ENCODE measurements around the gene AMPD2.

Gene AMPD2

DNA sequence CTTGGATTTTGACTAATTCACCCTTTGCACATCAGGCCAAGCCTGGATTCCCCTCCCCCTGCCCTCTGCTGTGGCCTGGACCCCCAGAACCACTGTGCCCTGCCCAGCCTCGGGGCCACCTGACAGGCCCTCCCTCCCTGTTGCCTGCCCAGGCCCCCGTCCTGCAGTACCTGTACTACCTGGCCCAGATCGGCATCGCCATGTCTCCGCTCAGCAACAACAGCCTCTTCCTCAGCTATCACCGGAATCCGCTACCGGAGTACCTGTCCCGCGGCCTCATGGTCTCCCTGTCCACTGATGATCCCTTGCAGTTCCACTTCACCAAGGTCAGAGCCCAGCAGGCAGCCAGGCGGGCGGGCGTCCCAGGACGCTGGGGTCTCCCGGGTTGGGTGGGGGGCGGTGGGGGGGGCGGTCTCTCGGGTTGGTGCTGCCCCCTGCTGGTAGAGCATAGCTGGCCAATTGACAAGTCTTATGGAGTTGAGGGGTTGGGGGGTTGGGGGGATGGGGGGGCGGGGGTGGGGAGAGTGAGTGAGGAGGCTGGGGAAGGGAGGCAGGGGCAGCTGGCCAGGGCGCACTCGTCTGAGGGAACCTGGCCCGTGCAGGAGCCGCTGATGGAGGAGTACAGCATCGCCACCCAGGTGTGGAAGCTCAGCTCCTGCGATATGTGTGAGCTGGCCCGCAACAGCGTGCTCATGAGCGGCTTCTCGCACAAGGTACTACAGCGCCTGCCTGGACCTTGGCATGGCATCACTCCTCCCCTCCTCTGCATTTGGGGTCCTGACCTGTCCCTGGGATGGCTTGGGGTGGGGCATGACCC lies 10.7 kb downstream of the AMPD2 start:
- H3K4me3 ChIP-seq (ENCODE audit: low read depth, low read length), result no peak overlapping the region

DNA sequence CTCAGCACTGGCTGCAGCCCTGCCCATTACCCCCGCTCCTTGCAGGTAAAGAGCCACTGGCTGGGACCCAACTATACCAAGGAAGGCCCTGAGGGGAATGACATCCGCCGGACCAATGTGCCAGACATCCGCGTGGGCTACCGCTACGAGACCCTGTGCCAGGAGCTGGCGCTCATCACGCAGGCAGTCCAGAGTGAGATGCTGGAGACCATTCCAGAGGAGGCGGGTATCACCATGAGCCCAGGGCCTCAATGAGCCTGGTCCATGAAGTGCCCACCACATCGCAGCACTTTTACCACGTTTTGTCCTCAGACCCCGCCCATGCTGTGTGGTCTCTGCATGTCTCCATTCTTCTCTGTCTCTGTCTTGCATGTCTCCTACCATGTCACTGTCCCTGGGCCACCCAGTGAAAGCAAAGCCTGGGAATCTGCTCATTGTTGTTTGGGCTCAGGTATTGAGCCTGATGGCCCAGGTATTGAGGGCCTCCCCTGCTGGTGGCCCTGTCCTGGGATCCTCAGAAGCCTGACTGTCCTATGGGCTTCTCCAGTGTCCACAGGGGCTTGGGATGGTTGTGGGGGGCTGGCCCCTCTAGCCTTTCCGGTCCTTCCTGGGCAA lies 11.4 kb downstream of the AMPD2 start:
- no peak overlapping the region for H3K4me3 ChIP-seq (ENCODE audit: low read depth, low read length)

DNA sequence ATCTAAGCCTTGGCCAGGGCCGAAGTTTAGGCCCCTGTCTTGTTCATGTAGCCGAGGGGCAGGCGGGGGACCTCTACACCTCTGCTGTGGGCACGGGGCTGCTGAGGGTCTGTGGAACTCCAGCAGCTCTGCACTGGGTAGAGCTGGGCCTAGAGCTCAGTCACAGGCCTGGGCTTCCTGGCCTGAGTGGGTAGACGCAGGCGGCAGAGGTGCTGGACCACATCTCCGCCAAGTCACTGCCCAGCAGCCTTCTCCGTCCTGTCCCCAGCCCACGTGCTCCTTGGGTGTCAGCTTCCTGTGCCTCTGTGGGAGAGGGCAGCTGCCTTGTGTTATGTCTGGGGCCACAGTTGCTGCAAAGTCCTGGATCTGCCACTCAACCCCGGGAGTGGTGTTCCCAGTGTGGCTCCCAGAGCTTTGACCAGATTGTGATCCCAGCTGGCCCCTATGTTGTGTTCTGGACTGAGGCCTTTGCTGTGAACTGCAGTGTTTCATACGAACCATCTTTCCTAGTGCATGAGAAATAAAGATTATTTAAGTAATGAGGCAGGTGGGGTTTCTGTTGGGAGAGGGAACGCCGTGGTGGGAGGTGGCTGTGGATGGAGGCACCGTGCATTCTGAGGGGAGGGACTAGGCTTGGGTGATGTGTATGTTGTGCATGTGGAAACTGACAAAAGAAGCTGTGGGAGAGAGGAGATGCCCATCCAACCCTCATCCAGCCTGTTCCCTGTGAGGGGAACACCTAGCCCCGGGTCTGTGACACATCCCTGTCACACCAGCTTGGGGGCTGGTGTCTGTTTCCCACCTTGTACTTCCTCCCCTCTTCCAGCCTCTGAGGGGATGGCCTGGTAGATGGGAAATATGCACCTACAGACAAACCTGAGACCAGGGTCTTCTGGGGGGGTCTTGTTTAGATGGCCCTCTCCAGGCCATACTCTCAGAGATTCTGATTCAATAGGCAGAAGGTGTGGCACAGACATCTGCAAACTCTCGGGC lies 12.2 kb downstream of the AMPD2 start:
- no peak overlapping the region for H3K4me3 ChIP-seq (ENCODE audit: low read depth, low read length)

- H3K4me3 ChIP-seq (ENCODE audit: low read depth, low read length), result no peak overlapping the region
Observed at GRCh38 chr1:109632671-109633346, 13.2 kb downstream of the AMPD2 start.

DNA sequence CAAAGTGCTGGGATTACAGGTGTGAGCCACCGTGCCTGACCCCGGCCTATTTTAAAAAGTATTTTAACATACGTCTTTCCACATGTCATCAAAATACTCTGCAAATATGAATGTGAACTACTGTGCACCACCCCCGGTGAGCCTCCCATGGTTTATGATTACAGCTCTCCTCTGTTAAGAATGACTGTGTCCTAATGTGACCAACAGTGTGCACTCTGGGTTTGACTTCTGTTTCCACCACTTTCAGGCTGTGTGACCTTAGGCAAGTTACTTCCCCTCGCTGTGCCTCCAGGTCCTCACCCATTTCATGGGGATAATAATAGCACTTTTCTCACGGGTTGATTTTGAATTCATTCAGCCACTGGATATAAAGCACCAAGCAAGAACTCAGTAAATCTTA lies 14.7 kb downstream of the AMPD2 start:
- no peak overlapping the region for H3K4me3 ChIP-seq (ENCODE audit: low read depth, low read length)

- no peak overlapping the region for H3K4me3 ChIP-seq (ENCODE audit: low read depth, low read length)
Observed at GRCh38 chr1:109634771-109635750, 15.4 kb downstream of the AMPD2 start.

- H3K4me3 ChIP-seq (ENCODE audit: low read depth, low read length), result no peak overlapping the region
Observed at GRCh38 chr1:109635862-109636200, 16.2 kb downstream of the AMPD2 start.

- H3K4me3 ChIP-seq (ENCODE audit: low read depth, low read length), result no peak overlapping the region
Observed at GRCh38 chr1:109636201-109636952, 16.7 kb downstream of the AMPD2 start.

DNA sequence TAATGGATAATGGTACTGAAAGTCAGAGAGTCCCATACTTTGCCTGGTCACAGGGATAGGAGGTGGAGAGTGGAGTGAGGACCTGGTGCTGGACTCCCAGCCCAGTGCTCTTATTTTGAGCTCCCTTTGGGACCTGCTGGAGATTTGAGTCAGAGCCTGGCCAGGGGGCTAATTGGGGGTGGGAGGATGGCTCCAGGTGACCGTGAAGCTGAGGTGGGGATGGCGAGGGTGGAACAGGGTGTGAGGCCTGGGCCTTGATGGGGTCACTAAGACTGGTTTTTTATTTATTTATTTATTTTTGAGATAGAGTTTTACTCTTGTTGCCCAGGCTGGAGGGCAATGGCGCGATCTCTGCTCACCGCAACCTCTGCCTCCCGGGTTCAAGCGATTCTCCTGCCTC lies 17.8 kb downstream of the AMPD2 start:
- H3K4me3 ChIP-seq (ENCODE audit: low read depth, low read length), result no peak overlapping the region

DNA sequence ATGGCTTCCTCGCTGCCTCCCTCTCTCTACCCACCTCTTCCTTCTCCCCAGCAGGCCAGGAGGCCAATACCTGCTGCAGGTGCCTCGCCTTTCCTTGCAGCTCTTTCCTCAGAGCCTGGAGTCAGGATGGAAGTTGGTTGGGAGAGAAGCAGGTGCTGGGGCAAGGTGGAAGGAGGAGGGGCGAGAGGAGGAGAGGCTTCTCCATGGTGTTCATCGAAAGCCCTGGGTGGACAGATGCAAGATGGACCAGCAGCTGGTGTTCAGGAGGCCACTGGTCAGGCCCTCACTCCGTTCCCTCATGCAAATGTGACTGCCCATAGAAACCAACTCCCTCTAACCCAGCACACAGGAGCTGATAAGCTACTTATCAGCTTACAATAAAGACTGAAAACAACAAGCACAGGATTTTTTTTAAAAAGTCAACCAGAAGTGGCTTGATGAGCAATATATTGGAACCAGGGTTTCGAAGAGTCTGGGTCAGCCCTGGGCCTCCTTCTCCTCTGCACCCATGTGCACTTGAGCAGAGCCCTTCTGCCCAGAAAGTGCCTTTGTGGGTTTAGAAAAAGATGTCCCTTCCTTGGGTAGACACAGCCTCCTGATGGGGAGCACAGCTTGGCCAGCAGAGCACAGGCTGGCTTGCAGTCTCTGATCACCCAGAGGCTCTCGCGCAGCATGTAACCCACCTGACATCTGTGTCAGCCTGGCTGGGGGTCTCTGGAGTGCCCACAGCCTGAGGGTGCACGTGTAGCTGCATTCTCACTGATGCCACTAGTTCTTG lies 19.6 kb downstream of the AMPD2 start:
- H3K4me3 ChIP-seq (ENCODE audit: low read depth, low read length), result no peak overlapping the region

GRCh38 chr1:109639841-109640184 lies 20.2 kb downstream of the AMPD2 start:
- H3K4me3 ChIP-seq (ENCODE audit: low read depth, low read length), result no peak overlapping the region

DNA sequence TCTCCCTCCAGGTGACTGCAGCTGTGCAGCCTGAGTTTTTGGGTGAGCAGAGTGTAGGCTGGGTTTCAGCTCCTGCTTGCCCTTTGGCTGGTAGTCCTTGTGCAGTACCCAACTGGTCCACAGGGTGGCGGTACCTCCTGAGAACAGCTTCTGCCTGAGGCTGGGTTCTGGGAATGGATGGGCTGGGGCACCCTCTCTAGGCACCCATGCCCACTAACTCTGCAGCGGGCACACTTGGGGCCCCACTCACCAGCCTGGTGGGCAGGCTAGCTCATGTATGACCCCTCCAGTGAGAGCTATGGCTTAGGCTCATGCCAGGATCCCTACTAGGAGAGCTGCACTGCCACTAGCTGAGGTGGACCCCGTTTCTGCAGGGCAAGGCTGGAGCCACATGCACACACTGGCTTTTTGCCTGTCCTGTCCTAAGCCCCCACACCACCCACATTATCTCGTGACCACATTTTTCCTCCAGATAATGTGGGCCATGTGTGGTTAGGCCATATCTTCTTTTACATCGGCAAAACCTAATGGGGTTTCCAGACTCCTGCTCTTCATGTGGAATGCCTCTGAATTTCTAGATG lies 20.7 kb downstream of the AMPD2 start:
- no peak overlapping the region for H3K4me3 ChIP-seq (ENCODE audit: low read depth, low read length)

GRCh38 chr1:109641078-109641740 lies 21.6 kb downstream of the AMPD2 start:
- no peak overlapping the region for H3K4me3 ChIP-seq (ENCODE audit: low read depth, low read length)

- H3K4me3 ChIP-seq (ENCODE audit: low read depth, low read length), result no peak overlapping the region
Observed at GRCh38 chr1:109641861-109642260, 22.2 kb downstream of the AMPD2 start.

GRCh38 chr1:109642626-109643025 lies 23.0 kb downstream of the AMPD2 start:
- H3K4me3 ChIP-seq (ENCODE audit: low read depth, low read length), result no peak overlapping the region

- H3K4me3 ChIP-seq (ENCODE audit: low read depth, low read length), result no peak overlapping the region
Observed at GRCh38 chr1:109643385-109644230, 24.0 kb downstream of the AMPD2 start.

GRCh38 chr1:109644670-109645069 lies 25.0 kb downstream of the AMPD2 start:
- H3K4me3 ChIP-seq (ENCODE audit: low read depth, low read length), result no peak overlapping the region
